AG04449 (cell line): Measurements from ENCODE around the gene AMHR2.

ENCODE experiments used
- CTCF ChIA-PET: fragments of 350-600 bp; formaldehyde crosslinking; extraction: SDS; loops from one replicate; lab custom pipeline; 2021; ENCODE audit warnings: antibody characterized with exemption; lab: Yijun Ruan, JAX
- POLR2A ChIA-PET: fragments of 400-600, 350-600 bp; formaldehyde crosslinking; extraction: SDS; loops from one replicate; lab custom pipeline; 2020; ENCODE audit warnings: antibody characterized with exemption, inconsistent platforms; lab: Yijun Ruan, JAX
- DNase-seq: peaks from one replicate; pipeline ENCODE4 v3.0.0-alpha.2; 2010; ENCODE audit warnings: low read depth, low spot score
- H3K4me3 ChIP-seq: 2 replicates; pipeline ENCODE4 v1.5.1; 2011; ENCODE audit warnings: low read depth, mild to moderate bottlenecking, control low read depth, low read length
- TF ChIP-seq, protein P1 (sequence below): IDR thresholded peaks from one replicate; pipeline ENCODE4 v1.5.1; 2011; ENCODE audit warnings: mild to moderate bottlenecking, moderate library complexity, low read length, control low read depth, inconsistent platforms; ENCODE audit not compliant: insufficient read depth; ENCODE audit errors: missing control alignments

AMHR2 gene

DNA sequence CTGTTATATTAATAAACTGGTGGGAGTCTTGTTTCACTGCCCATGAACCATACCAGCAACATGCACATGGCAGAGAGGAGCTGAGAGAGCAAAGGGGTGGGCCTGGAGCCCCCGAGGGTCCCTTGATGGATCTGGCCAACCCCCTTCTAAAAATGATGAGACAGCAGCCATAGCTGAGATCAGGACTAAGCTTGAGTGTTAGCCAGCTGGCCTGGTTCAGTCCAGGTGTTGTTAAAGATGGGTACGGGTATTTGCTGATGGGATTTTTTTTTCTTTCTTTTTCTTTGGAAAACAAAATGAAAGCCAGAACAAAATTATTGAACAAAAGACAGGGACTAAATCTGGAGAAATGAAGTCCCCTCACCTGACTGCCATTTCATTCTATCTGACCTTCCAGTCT lies 44.2 kb downstream of the AMHR2 start:
- TF ChIP-seq, protein P1, sequence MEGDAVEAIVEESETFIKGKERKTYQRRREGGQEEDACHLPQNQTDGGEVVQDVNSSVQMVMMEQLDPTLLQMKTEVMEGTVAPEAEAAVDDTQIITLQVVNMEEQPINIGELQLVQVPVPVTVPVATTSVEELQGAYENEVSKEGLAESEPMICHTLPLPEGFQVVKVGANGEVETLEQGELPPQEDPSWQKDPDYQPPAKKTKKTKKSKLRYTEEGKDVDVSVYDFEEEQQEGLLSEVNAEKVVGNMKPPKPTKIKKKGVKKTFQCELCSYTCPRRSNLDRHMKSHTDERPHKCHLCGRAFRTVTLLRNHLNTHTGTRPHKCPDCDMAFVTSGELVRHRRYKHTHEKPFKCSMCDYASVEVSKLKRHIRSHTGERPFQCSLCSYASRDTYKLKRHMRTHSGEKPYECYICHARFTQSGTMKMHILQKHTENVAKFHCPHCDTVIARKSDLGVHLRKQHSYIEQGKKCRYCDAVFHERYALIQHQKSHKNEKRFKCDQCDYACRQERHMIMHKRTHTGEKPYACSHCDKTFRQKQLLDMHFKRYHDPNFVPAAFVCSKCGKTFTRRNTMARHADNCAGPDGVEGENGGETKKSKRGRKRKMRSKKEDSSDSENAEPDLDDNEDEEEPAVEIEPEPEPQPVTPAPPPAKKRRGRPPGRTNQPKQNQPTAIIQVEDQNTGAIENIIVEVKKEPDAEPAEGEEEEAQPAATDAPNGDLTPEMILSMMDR = no peak
- no peak overlapping the region for H3K4me3 ChIP-seq
- CTCF ChIA-PET = interaction anchor here (1.2 to 2.9 kb wide), 3 partner anchors 9 to 12 kb away, joined by 4 to 11 read pairs (median 4); no protein-coding TSS in a partner anchor
- POLR2A ChIA-PET = no interaction called here
- no peak for DNase-seq

DNA sequence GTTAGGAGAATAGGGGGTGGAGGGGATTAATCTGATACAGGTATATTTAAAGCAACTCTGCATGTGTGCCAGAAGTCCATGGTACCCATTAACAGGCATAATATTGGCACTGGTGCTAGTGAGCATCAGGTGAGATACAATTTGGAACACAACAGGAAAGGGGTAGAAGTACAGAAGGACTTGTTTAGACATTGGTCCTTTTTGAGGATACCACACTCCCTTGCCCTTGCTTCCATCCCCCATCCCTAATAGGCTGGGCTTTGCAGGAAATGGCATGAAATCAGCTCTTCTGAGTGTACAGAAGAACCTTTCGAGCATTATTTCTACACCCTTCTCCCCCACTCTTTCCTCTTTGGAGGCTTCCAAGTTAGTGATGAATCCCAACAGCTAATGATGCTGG lies 44.6 kb downstream of the AMHR2 start:
- TF ChIP-seq, protein P1 = no peak
- no peak for DNase-seq
- CTCF ChIA-PET = interaction anchor here (1.2 to 2.9 kb wide), 3 partner anchors 8 to 11 kb away, joined by 4 to 11 read pairs (median 4); no protein-coding TSS in a partner anchor
- H3K4me3 ChIP-seq = no peak overlapping the region
- POLR2A ChIA-PET = no interaction called here

DNA sequence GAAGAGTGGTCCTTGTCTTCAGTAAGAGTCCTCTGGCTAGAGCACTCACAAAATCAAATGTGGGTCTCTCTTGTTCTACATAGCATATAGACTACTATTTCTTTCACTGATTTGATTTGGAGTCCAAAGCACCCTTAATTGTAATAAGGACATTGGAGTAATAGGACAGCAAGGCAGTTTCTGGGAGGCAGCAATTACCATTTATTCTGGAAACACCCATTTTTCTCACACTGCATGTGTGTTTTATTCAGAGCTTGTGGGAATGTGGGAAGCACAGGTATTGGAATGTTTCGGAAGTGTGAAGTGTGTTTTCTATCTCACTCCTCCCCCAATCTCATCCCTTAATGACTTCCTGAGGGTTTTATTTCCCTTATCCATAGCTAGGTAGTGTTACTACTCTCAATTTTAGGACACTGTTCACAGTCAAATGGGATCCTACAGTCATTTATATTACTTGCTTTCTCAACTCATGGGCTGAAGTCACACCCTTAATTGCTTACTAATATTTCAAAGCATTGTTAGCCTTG lies 48.5 kb downstream of the AMHR2 start:
- no peak overlapping the region for H3K4me3 ChIP-seq
- POLR2A ChIA-PET = no interaction called here
- DNase-seq = no peak
- TF ChIP-seq, protein P1 = no peak
- CTCF ChIA-PET = interaction anchor here (0.7 to 11.2 kb wide), 4 partner anchors 16 to 120 kb away, joined by 3 to 99 read pairs (median 44); partner anchors contain the start of gene NPFF

DNA sequence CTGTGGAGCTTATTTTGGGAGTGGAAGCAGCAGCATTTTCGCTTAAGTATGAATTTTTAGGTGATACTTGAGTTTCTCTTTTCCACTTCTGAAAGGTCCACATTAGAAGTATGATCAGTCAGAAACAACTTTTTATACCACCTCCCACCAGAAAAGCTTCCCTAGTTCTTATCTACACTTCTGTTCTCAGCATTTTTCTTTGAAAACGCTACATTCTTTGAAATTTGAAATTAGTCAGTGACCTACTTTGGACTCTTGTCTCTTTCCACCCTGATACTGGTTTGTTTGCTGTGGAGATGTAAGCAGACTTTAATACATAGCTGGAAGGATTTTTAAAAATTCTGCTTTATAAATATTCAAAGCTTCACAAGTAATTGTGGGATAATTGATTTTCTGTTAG lies 50.4 kb downstream of the AMHR2 start:
- H3K4me3 ChIP-seq = no peak overlapping the region
- POLR2A ChIA-PET = interaction anchor here (0.9 to 1.7 kb wide), 2 partner anchors 11 to 27 kb away, joined by 3 to 4 read pairs; no protein-coding TSS in a partner anchor
- TF ChIP-seq, protein P1 = no peak
- CTCF ChIA-PET = interaction anchor here (1.1 to 11.2 kb wide), 8 partner anchors 8 to 150 kb away, joined by 3 to 99 read pairs (median 4); partner anchors contain the start of genes NPFF and TARBP2
- DNase-seq = no peak

DNA sequence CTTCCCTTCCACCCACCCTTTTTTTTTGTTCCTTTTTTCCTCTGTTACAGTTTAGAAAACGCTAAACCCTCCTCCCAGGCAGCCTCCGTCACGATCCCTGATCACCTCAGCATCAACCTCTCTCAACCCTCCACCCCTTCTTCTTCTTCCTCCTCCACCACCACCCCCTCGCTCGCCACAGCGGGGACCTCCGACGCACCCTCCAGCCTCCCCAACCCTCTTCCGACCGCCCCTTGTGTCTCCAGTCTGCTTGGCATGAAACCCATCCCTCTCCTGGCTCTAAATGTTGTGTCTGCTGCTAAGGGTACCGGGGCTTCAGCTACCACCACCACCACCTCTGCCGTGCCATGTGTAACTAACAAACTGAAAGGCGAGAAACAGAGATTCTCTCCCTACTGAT lies 51.2 kb downstream of the AMHR2 start:
- H3K4me3 ChIP-seq = no peak overlapping the region
- CTCF ChIA-PET = interaction anchor here (0.9 to 11.2 kb wide), 7 partner anchors 9 to 122 kb away, joined by 3 to 99 read pairs (median 9); partner anchors contain the start of genes NPFF and TARBP2
- DNase-seq = no peak
- POLR2A ChIA-PET = interaction anchor here (0.6 to 1.7 kb wide), 3 partner anchors 10 to 26 kb away, joined by 3 to 4 read pairs (median 3); no protein-coding TSS in a partner anchor
- TF ChIP-seq, protein P1 = no peak

DNA sequence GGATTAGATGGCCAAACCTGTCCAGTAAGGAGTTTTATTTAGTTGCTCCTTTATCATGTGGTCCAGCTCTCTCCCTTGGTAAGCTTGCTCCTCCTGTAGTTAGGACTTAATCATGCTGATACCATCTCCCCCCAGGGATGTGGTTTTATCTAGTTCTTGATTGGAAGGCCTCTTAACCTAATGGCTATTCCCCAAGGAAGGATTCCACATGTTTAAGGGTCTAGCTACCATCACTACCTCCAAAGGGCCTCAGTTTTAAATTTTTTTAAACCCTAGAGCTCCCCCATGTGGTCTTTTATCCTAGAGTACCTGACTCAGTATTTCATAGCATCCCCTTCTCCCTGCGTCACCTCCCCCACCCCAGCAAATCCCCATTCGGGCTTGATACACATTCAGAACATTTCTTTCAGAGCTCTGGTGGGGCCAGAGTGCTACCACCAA lies 53.1 kb downstream of the AMHR2 start:
- ChIA-PET POLR2A (interaction anchor here (1.4 kb wide), 1 partner anchor 15 kb away, joined by 4 read pairs; no protein-coding TSS in a partner anchor), CTCF (interaction anchor here (1.1 to 11.2 kb wide), 15 partner anchors 9 to 155 kb away, joined by 3 to 99 read pairs (median 5); partner anchors contain the start of genes MAP3K12 and NPFF)
- H3K4me3 ChIP-seq = no peak overlapping the region
- TF ChIP-seq, protein P1 = no peak
- no peak for DNase-seq
